Right cardiac atrium (tissue), 5 donors: ENCODE data around the gene UBE3D. TPM values are rescaled to one million over a fixed set of nuclear protein-coding genes. Genes with fewer than 3 reads are reported as not detected.

ENCODE experiments used
- ATAC-seq, 2 donors: fragments of 200-7000 bp; cut with Tn5 transposase; one replicate each; pipeline versions ENCODE4 v1.8.0 to v1.9.1; 2020; ENCODE audit warnings: moderate library complexity in 2 of 2, mild to moderate bottlenecking in 1 of 2
- DNase-seq, 3 donors: peaks; one replicate each; pipeline ENCODE4 v3.0.0-alpha.2; 2020
- H3K27ac ChIP-seq: one replicate; pipeline ENCODE4 v1.5.1; 2013; ENCODE audit warnings: mild to moderate bottlenecking, low read length, control low read depth, moderate library complexity
- H3K27me3 ChIP-seq: one replicate; pipeline ENCODE4 v1.6.1; 2013; ENCODE audit not compliant: control insufficient read depth, insufficient read depth
- H3K4me1 ChIP-seq: one replicate; pipeline ENCODE4 v1.6.1; 2013; ENCODE audit warnings: low read length; ENCODE audit not compliant: control insufficient read depth, insufficient read depth
- H3K4me3 ChIP-seq: one replicate; pipeline ENCODE4 v1.5.1; 2013; ENCODE audit warnings: low read length, control low read depth
- H3K9me3 ChIP-seq: one replicate; pipeline ENCODE4 v1.6.1; 2013; ENCODE audit warnings: low read length; ENCODE audit not compliant: control insufficient read depth
- WGBS: extraction: QIAGEN DNeasy Blood & Tissue Kit; methylation state at CpG from one replicate; pipeline ENCODE4 v1.1.7; 2013; 5-methylcytosine and 5-hydroxymethylcytosine counted together
- intact Hi-C, 4 donors: fragments of 100-400 bp; cut with DNase I; formaldehyde crosslinking; loops; one replicate each; pipeline versions ENCODE4 v1.11.0 to v1.14.0; 2022 to 2023
- polyA plus RNA-seq: library from polyadenylated mRNA; stranded (reverse); fragments of 200-250 nt; gene quantifications from one replicate; pipeline ENCODE4 v1.2.3, GENCODE V29; 2013
- total RNA-seq, 4 donors: library from RNA; stranded (reverse); fragmentation: NEBNext Ultra II Directional; extraction: Animal tissue kit (Norgen Biotek cat#: 25700); gene quantifications; one replicate each; pipeline ENCODE4 v1.2.1, GENCODE V29; 2021
- donor health status: healthy with polysubstance abuse.
- donor health status: DM: no; HTN: yes; CAD: no.
- donor health status: DM: no; HTN: no; CAD: no.
- donor health status: DM: no; HTN: yes; CAD: no; lungs with severe emphysema.
- donor health status: DM: yes; HTN: yes; CAD: no.

Gene UBE3D
- total and polyA plus RNA-seq, 5 donors: 2.3 to 4.1 (median 3.6) TPM

DNA sequence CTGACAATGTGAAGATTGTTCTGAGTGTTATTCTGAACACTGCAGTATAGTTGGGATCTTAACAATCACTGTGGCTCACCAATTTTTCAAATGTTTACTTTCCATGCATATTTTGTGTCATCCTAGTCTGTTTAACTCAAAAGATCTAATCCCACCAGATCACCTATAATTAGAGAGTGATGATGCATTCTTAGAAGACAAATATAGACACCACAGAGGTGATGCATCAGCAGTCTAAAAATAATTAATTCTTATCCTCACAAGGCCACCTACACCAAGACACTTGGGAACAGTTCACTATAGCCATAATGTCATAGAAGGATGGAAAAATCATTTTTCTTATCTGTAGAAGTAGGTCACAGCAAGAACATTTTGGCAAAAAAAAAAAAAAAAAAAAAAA, 154.8 kb downstream of the UBE3D start:
- ATAC-seq (peak; percentile 43 to 51), DNase-seq (no peak)
- intact Hi-C loops: no loop called here
- H3K27ac ChIP-seq: no peak overlapping the region
- no peaks in the 10 kb centered on the region for H3K9me3 ChIP-seq
- no peak overlapping the region for H3K4me3 ChIP-seq
- H3K27me3 ChIP-seq: no peaks in the 10 kb centered on the region
- no peaks in the 10 kb centered on the region for H3K4me1 ChIP-seq

DNA sequence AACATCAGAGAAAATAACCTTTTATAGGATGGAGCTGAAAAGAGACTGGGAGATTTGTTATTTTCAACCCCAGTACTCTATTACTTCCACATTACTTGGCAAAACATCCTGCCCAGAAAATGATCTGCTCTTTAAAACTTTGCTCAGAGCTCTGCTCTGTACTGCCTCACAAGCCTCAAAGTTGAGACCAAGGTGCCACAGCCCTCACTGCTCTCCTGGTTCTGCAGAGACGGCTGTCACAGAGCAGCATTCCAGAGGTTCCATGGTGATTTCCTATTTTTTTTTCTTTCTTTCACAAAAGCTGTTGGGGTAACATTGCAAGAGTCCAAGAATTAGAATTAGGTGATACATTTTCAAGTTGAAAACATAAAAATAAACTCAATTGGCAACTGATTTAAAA, 155.2 kb downstream of the UBE3D start:
- Histone ChIP-seq H3K4me1 (no peaks in the 10 kb centered on the region), H3K27me3 (no peaks in the 10 kb centered on the region), H3K4me3 (no peak overlapping the region), H3K27ac (no peak overlapping the region), H3K9me3 (no peaks in the 10 kb centered on the region)
- DNase-seq: no peak
- intact Hi-C loops: no loop called here
- ATAC-seq: no peak
- 29% methylated on average over 1 of the region's 1 CpG for WGBS

DNA sequence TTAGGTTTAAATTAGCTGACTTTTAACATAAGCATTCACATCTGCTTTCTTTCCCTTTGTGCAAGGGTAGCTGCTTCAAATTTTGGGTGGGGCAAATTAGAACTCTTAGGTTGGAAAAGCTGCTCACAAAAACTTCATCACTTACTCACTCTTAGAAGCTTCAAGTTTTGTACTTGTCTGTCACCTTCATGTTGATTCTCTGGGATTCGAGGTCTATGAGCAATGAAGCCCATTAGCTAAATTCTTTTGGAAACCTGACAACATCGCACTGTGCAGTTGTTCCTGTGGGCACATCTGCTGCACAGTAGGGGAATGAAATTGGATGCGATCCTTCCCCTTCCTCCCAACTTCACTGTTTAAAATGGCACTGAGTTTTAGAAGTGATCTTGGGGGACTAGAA, 156.1 kb downstream of the UBE3D start:
- H3K27me3 ChIP-seq: no peaks in the 10 kb centered on the region
- DNase-seq: no peak
- intact Hi-C loops: no loop called here
- no peak overlapping the region for H3K27ac ChIP-seq
- H3K9me3 ChIP-seq: no peaks in the 10 kb centered on the region
- no peak overlapping the region for H3K4me3 ChIP-seq
- no peak for ATAC-seq
- H3K4me1 ChIP-seq: no peaks in the 10 kb centered on the region
- WGBS: 90% methylated on average over 3 of the region's 3 CpGs

DNA sequence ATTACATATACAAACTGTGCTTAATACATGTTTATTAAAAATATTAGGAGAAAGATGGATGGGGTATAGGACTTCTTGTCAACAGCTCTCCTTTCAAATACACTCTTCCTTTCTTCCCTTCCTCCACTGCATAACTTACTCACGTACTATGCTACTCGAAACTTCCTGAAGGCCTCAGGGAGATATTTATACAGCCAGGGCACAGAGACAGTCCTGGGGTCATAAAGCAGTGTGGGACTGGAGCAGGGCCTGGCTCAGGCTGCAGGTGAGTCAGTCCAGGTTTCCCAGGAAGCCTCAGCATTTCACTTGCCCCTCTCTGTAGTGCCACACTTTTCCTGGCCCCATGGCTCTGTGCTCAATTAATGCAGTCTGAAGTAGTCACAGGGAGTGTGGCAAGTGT, 157.0 kb downstream of the UBE3D start:
- no peaks in the 10 kb centered on the region for H3K27me3 ChIP-seq
- DNase-seq (no peak), ATAC-seq (peak in 1 of 2 donors; percentile 22)
- no peak overlapping the region for H3K27ac ChIP-seq
- WGBS: 84% methylated on average over 2 of the region's 2 CpGs
- H3K9me3 ChIP-seq: no peaks in the 10 kb centered on the region
- intact Hi-C loops: no loop called here
- no peak overlapping the region for H3K4me3 ChIP-seq
- H3K4me1 ChIP-seq: no peaks in the 10 kb centered on the region

DNA sequence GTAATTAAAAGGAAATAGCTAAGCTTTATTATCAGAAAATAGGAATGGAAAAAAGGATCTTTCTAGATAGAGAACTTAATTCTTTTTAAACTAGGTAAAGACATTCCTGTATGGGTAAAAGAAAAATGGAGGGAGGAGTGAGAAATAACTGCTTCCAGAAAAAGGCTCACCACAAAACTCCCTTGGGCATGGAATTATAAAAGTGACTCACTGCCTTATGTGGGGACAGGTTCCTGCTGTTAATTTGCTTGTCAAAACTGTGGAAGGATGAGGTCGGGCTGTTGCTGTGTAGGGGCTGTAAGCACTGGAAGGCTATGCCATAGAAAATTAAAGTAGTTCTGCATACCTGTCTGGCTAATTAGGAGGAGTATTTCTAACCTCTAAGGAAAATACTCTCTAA, 158.7 kb downstream of the UBE3D start:
- H3K27me3 ChIP-seq: no peaks in the 10 kb centered on the region
- H3K9me3 ChIP-seq: no peaks in the 10 kb centered on the region
- no peaks in the 10 kb centered on the region for H3K4me1 ChIP-seq
- ATAC-seq (peak in 1 of 2 donors; percentile 72), DNase-seq (no peak)
- intact Hi-C loops: no loop called here
- WGBS: 31% methylated on average over 1 of the region's 1 CpG
- no peak overlapping the region for H3K4me3 ChIP-seq
- no peak overlapping the region for H3K27ac ChIP-seq

DNA sequence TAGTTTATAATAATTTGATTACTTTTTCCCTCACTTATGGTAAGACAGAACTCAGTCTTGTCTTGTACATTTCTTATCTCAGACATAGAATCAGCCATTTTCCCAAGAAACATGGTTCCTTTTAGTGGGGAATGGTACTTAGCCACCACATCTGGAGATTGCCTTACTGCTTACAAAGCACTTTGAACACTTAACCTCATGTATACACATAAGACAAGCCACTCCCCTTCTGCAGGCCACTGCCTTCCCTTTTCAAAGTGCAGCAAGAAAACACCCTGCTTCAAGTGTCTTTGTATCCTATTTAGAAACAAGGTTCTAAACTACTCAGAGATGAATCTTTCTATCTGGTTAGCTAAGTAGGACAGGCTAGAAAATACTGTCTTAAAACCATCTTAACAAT, 159.2 kb downstream of the UBE3D start:
- DNase-seq: no peak
- Histone ChIP-seq H3K9me3 (no peaks in the 10 kb centered on the region), H3K4me1 (no peaks in the 10 kb centered on the region), H3K4me3 (no peak overlapping the region), H3K27me3 (no peaks in the 10 kb centered on the region), H3K27ac (no peak overlapping the region)
- intact Hi-C loops: no loop called here
- peak in 1 of 2 donors; percentile 55 for ATAC-seq

DNA sequence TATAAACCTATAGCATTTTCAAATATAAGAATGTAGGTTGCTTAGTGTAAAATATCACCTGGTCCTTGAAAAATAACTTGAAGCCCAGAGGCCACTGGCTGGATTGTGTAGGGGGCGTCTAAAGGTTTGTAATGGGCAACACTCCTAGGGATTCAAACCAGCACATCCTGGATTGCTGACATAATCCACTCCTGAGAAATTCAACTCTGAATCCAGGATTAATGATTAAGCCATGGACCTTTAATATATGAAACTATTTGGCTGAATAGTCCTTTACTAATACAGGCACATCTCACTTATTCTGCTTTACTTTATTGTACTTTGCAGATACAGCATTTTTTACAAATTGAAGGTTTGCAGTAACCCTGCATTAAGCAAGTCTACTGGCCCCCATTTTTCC, 160.8 kb downstream of the UBE3D start:
- Histone ChIP-seq H3K9me3 (no peaks in the 10 kb centered on the region), H3K4me1 (no peaks in the 10 kb centered on the region), H3K4me3 (no peak overlapping the region), H3K27me3 (no peaks in the 10 kb centered on the region), H3K27ac (no peak overlapping the region)
- ATAC-seq: no peak
- WGBS: 89% methylated on average over 1 of the region's 1 CpG
- intact Hi-C loops: no loop called here
- no peak for DNase-seq

DNA sequence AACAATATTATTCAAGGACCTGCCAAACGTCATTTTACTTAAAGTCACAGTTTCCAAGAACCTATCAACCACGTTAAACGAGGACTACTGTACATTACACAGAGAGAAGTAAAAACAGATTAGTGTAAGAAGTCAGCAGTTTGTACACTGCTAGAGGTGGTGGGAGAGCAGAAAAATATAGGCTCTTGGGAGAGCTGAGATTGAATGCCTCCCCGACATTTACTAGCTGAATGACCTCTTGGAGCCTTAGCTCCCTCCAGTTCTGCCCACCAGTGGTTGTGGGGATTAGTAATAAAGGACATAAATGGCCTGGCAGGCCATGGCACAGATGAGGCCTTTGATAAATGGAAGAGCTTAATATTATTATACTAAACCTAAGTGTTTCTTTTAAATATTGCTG, 161.4 kb downstream of the UBE3D start:
- Histone ChIP-seq H3K9me3 (no peaks in the 10 kb centered on the region), H3K4me3 (no peak overlapping the region), H3K27me3 (no peaks in the 10 kb centered on the region), H3K4me1 (no peaks in the 10 kb centered on the region), H3K27ac (no peak overlapping the region)
- WGBS: 68% methylated on average over 4 of the region's 4 CpGs
- DNase-seq: no peak
- no peak for ATAC-seq
- intact Hi-C loops: no loop called here

DNA sequence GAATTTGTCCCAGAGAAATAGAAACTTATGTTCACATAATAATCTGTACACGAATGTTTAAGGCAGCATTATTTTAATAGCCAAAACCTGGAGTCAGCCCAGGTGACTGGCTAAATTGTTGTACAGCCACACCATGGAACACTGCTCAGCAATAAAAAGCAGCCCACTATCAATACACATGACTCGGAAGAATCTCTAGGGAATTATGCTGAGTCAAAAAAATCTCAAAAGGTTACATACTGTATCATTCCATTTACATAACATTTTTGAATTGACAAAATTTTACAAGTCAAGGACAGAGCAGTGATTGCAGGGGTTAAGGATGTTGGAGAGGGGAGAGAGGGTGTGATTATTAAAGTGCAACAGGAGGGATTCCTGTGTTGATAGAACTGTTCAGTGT, 163.4 kb downstream of the UBE3D start:
- 78% methylated on average over 2 of the region's 2 CpGs for WGBS
- intact Hi-C loops: no loop called here
- no peak for DNase-seq

DNA sequence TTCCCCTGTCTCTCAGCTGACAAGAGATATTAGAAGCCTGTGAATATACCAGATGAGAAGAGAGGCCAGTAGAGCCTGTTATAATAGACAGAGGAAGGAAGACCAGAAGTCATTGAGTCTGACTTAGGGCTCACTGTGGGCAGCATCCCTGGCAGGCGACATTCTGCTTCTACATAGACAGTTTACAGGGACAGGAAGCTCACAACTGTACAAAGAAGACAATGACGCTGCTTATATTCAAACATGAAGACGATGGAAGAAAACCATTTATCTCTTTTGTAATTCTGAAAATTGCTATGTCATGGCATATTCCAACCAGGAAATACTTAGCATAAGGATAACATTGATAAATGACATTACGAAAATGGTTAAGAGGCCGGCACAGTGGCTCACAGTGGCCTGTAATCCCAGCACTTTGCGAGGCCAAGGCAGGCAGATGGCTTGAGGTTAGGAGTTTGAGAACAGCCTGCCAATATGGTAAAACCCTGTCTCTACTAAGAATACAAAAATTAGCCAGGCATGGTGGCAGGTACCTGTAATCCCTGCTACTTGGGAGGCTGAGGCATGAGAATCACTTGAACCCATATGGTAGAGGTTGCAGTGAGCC, 170.9 kb downstream of the UBE3D start:
- Histone ChIP-seq H3K4me1 (no peaks in the 10 kb centered on the region), H3K9me3 (no peaks in the 10 kb centered on the region), H3K27ac (no peak overlapping the region), H3K4me3 (no peak overlapping the region), H3K27me3 (no peaks in the 10 kb centered on the region)
- ATAC-seq: peak; percentile 18 to 29
- 85% methylated on average over 6 of the region's 6 CpGs for WGBS
- intact Hi-C loops: no loop called here
- no peak for DNase-seq

More for the DNA sequence above, 163.4 kb downstream of the UBE3D start:
- H3K27me3 ChIP-seq: no peaks in the 10 kb centered on the region
- H3K9me3 ChIP-seq: no peaks in the 10 kb centered on the region
- no peak overlapping the region for H3K4me3 ChIP-seq
- H3K27ac ChIP-seq: no peak overlapping the region
- ATAC-seq: no peak
- H3K4me1 ChIP-seq: no peaks in the 10 kb centered on the region

DNA sequence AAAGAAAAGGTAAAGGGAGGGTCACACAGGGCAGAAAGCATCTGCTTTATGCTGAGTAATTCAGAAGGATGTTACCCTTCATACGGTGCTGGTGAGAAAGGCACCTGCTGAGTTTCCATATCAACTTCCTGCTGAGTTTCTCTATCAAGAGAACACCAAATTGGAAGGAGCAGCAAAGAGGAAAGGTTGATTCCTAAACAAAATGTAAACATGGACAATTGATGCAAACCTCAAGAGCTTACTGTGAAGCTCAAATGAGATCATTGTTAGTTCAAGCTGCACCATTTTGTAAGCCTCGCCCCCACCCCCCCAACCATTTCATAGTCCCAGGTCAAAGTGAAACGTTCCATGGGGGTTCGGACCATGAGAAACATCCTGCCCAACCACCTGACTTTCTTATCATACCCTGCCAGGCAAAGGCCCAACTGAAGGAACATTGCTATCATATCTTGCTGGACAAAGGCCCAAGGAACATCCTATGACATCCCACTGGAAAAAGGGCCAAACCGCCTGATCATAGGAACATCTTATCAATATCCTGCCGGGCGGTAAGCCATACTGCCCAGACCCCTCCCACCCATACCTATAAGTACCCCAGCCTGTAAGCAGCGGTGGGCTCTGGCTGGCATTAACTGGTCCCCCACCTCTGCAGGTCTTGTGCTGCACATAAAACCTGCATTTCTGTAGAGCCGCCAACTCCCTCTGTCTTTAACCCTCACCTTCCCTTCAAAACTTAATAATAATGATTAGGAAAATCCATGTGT, 171.6 kb downstream of the UBE3D start:
- 71% methylated on average over 9 of the region's 9 CpGs for WGBS
- DNase-seq (peak in 1 of 3 donors; percentile 64), ATAC-seq (peak; percentile 67 to 77)
- no peaks in the 10 kb centered on the region for H3K9me3 ChIP-seq
- no peak overlapping the region for H3K4me3 ChIP-seq
- H3K27me3 ChIP-seq: no peaks in the 10 kb centered on the region
- intact Hi-C loops: no loop called here
- no peaks in the 10 kb centered on the region for H3K4me1 ChIP-seq
- no peak overlapping the region for H3K27ac ChIP-seq
